ENCODE results near the gene TLR8. TPM values are rescaled to one million over a fixed set of nuclear protein-coding genes. Genes with fewer than 3 reads are reported as not detected.

Gene TLR8
- total and polyA plus RNA-seq, 2 of the 13 experiments (the other 11 are each of a cell fraction or from before 2014, with no cell fraction given), result not detected

DNA sequence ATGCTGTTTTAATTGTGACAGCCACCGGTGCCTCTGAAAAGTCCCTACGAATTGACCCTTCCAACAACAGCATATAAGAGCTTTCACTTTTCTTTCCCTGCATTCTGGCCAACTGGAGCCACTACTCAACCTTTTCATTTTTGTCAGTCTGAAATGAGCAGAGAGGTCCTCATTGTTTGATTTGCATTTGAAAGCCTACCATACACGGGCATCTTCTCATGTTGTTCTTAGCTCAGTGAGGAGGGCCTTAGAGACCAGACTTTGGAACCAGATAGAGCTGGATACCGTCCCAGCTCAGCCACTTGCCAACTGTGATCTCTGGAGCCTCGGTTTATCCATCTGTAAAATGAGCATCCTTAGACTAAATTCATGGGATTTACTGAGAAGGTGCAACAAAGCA lies 51.6 kb downstream of the TLR8 start:
- no peak overlapping the region for H3K4me3 ChIP-seq (replicated peaks in 1 of 3; ENCODE audit: insufficient read depth in 1 of 3, low read depth in 2 of 3, low read length in 3 of 3)
- H2AFZ ChIP-seq (ENCODE audit: low read length), result no peak overlapping the region
- no peak overlapping the region for H3K27ac ChIP-seq (ENCODE audit: extremely low read length, insufficient read depth, low read length)
- H3K9ac ChIP-seq (ENCODE audit: insufficient read depth, low read depth, low read length), result no peak overlapping the region
- ChIA-PET POLR2A (no interaction called here), CTCF (ENCODE audit: low intra/inter-chr PET ratio, low total read pairs) (no interaction called here)
- WGBS (ENCODE audit: low lambda C conversion rate), result 73% methylated on average over 4 of the region's 5 CpGs
- in situ Hi-C loops (cut with HindIII; ENCODE audit: extremely low pct_ligation_motif_present, low pct_unique_long_range_greater_than_20kb), result loop anchor here (10.0 kb wide), 1 partner anchor 537 kb away; no protein-coding TSS in a partner anchor
- H3K9me3 ChIP-seq (ENCODE audit: low read length), result no peaks in the 10 kb centered on the region
- no peaks in the 10 kb centered on the region for H4K20me1 ChIP-seq (ENCODE audit: insufficient read depth, low read length)
- no TSS peak for BruUV-seq (replicated peaks)
- no peak for ATAC-seq
- H3K79me2 ChIP-seq (ENCODE audit: insufficient read depth, low read length), result no peaks in the 10 kb centered on the region
- no peak for TF ChIP-seq PHF5A (CRISPR knock-in tag; IDR thresholded peaks at IDR 0.05; ENCODE audit: low read depth, unreplicated experiment)
- TF ChIP-seq ZNF629 (CRISPR knock-in tag; conservative IDR thresholded peaks at IDR 0.05), result 0 out of 2 replicates have a peak, but pooled peaks have one; percentile 34
- intact Hi-C loops (cut with micrococcal nuclease; ENCODE audit: unreplicated experiment), result no loop called here
- H3K4me2 ChIP-seq (ENCODE audit: low read depth, low read length), result no peak overlapping the region
- no peaks in the 10 kb centered on the region for H3K27me3 ChIP-seq (ENCODE audit: control insufficient read depth in 1 of 2, insufficient read depth in 2 of 2, low read length in 2 of 2)
- H3K36me3 ChIP-seq (replicated peaks in 1 of 2; ENCODE audit: control insufficient read depth in 1 of 2, insufficient read depth in 2 of 2, low read length in 2 of 2), result no peaks in the 10 kb centered on the region
- DNase-seq (ENCODE audit: low spot score), result no peak
- H3K4me1 ChIP-seq (ENCODE audit: insufficient read depth, low read length), result peaks cover 15% of the 10 kb centered on the region
- FAIRE-seq, result no peak

DNA sequence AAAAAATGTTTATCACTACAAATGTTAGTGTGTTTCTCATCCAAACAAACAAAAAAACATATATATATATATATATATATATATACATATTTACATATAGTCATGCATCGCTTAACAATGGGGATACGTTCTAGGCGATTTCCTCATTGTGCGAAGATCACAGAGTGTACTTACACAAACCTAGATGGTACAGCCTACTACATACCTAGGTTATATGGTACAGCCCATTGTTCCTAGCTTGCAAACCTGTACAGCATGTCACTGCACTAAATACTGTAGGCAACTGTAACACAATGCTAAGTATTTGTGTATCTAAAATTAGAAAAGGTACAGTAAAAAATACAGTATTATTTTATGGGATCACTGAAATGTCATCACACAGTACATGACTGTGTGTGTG lies 52.0 kb downstream of the TLR8 start:
- ChIA-PET POLR2A (no interaction called here), CTCF (ENCODE audit: low intra/inter-chr PET ratio, low total read pairs) (no interaction called here)
- Histone ChIP-seq H3K9me3 (ENCODE audit: low read length) (no peaks in the 10 kb centered on the region), H3K36me3 (replicated peaks in 1 of 2; ENCODE audit: control insufficient read depth in 1 of 2, insufficient read depth in 2 of 2, low read length in 2 of 2) (no peaks in the 10 kb centered on the region), H3K4me1 (ENCODE audit: insufficient read depth, low read length) (peaks cover 15% of the 10 kb centered on the region), H3K9ac (ENCODE audit: insufficient read depth, low read depth, low read length) (no peak overlapping the region), H4K20me1 (ENCODE audit: insufficient read depth, low read length) (no peaks in the 10 kb centered on the region), H2AFZ (ENCODE audit: low read length) (no peak overlapping the region), H3K4me3 (replicated peaks in 1 of 3; ENCODE audit: insufficient read depth in 1 of 3, low read depth in 2 of 3, low read length in 3 of 3) (no peak overlapping the region), H3K79me2 (ENCODE audit: insufficient read depth, low read length) (no peaks in the 10 kb centered on the region), H3K27ac (ENCODE audit: extremely low read length, insufficient read depth, low read length) (no peak overlapping the region), H3K4me2 (ENCODE audit: low read depth, low read length) (no peak overlapping the region), H3K27me3 (ENCODE audit: control insufficient read depth in 1 of 2, insufficient read depth in 2 of 2, low read length in 2 of 2) (no peaks in the 10 kb centered on the region)
- no TSS peak for BruUV-seq (replicated peaks)
- FAIRE-seq, result no peak
- intact Hi-C loops (cut with micrococcal nuclease; ENCODE audit: unreplicated experiment) (no loop called here), in situ Hi-C loops (cut with HindIII; ENCODE audit: extremely low pct_ligation_motif_present, low pct_unique_long_range_greater_than_20kb) (loop anchor here (10.0 kb wide), 1 partner anchor 536 kb away; no protein-coding TSS in a partner anchor)
- DNase-seq (ENCODE audit: low spot score), result no peak
- ATAC-seq, result no peak
- WGBS (ENCODE audit: low lambda C conversion rate), result 94% methylated on average over 4 of the region's 4 CpGs
- TF ChIP-seq U2AF1 (optimal IDR thresholded peaks at IDR 0.05; ENCODE audit: low read depth, low read length) (no peak), RORA (CRISPR knock-in tag; IDR thresholded peaks at IDR 0.05) (no peak), PRDM4 (CRISPR knock-in tag; IDR thresholded peaks at IDR 0.05; ENCODE audit: borderline replicate concordance) (no peak), NFATC3 (CRISPR knock-in tag; IDR thresholded peaks at IDR 0.05) (no peak), ZBTB20 (CRISPR knock-in tag; IDR thresholded peaks at IDR 0.05; ENCODE audit: borderline replicate concordance, low read depth) (no peak), ZBTB21 (CRISPR knock-in tag; IDR thresholded peaks at IDR 0.05) (no peak), ZSCAN22 (CRISPR knock-in tag; IDR thresholded peaks at IDR 0.05) (no peak)
- TF ChIP-seq, protein P1, sequence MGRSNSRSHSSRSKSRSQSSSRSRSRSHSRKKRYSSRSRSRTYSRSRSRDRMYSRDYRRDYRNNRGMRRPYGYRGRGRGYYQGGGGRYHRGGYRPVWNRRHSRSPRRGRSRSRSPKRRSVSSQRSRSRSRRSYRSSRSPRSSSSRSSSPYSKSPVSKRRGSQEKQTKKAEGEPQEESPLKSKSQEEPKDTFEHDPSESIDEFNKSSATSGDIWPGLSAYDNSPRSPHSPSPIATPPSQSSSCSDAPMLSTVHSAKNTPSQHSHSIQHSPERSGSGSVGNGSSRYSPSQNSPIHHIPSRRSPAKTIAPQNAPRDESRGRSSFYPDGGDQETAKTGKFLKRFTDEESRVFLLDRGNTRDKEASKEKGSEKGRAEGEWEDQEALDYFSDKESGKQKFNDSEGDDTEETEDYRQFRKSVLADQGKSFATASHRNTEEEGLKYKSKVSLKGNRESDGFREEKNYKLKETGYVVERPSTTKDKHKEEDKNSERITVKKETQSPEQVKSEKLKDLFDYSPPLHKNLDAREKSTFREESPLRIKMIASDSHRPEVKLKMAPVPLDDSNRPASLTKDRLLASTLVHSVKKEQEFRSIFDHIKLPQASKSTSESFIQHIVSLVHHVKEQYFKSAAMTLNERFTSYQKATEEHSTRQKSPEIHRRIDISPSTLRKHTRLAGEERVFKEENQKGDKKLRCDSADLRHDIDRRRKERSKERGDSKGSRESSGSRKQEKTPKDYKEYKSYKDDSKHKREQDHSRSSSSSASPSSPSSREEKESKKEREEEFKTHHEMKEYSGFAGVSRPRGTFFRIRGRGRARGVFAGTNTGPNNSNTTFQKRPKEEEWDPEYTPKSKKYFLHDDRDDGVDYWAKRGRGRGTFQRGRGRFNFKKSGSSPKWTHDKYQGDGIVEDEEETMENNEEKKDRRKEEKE (IDR thresholded peaks at IDR 0.05), result no peak
- TF ChIP-seq, protein P2, sequence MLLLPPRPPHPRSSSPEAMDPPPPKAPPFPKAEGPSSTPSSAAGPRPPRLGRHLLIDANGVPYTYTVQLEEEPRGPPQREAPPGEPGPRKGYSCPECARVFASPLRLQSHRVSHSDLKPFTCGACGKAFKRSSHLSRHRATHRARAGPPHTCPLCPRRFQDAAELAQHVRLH (CRISPR knock-in tag; IDR thresholded peaks at IDR 0.05; ENCODE audit: borderline replicate concordance, low read depth), result no peak
- TF ChIP-seq, protein P3, sequence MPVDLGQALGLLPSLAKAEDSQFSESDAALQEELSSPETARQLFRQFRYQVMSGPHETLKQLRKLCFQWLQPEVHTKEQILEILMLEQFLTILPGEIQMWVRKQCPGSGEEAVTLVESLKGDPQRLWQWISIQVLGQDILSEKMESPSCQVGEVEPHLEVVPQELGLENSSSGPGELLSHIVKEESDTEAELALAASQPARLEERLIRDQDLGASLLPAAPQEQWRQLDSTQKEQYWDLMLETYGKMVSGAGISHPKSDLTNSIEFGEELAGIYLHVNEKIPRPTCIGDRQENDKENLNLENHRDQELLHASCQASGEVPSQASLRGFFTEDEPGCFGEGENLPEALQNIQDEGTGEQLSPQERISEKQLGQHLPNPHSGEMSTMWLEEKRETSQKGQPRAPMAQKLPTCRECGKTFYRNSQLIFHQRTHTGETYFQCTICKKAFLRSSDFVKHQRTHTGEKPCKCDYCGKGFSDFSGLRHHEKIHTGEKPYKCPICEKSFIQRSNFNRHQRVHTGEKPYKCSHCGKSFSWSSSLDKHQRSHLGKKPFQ (CRISPR knock-in tag; IDR thresholded peaks at IDR 0.05; ENCODE audit: insufficient replicate concordance), result no peak

Data from HepG2 (cell line).